Stimulated activated CD8-positive, alpha-beta memory T cell treated with anti-CD3 and anti-CD28 coated beads, Interleukin-7, amount 100 ng/mL, for 4 hours (primary cell): ENCODE results near the gene ZFPM1.
"Not testable (repeated sequence)": the region's sequence is repeated elsewhere in the genome, so short reads cannot be mapped to it uniquely, and the experiment has no call there.

Experiments
- DNase-seq, 2 donors: peaks; one replicate each; pipeline ENCODE4 v3.0.0-alpha.2; 2020; ENCODE audit warnings: low read depth in 2 of 2

ZFPM1 gene

GRCh38 chr16:88464447-88465318 is 11.6 kb downstream of the ZFPM1 start:
- DNase-seq, result no peak

GRCh38 chr16:88465387-88465983 is 12.4 kb downstream of the ZFPM1 start:
- no peak for DNase-seq

DNA sequence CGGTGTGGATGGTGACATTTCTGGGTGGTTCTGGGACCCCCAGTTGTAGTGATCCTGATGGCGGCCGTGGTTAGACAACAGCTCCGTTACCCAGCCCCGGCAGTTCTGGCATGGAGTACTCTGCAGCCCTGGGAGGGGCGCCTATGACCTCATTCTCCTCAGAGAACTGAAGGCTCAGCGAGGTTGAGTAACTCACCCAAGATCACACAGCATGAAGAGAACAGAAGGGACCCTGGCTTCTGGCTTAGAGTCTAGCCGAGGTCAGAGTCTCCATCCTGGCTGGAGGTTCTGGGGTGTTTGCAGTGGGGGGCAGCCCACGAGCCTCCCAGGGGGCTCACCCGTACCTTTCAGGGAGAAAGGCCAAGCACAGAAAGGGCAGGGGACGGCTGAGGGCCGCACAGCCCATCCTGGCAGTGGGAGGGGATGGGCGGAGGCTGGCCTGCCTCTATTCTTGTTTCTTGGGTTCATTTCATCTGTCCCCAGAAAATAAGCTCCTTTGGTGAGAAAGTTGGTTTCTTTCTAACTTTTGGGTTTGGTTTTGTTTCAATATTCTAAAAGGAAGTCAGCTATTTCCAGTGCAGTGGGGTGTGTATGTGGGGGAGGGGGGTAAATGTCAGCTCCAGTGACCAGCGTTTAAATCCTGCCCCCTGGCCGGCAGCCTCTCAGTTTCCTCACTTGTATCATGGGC is 13.2 kb downstream of the ZFPM1 start:
- no peak for DNase-seq

GRCh38 chr16:88466949-88467348 is 13.9 kb downstream of the ZFPM1 start:
- DNase-seq, result no peak

- DNase-seq, result no peak
These were observed 14.5 kb downstream of the ZFPM1 start for GRCh38 chr16:88467541-88467944.

GRCh38 chr16:88468275-88469129 is 15.4 kb downstream of the ZFPM1 start:
- DNase-seq, result no peak

- peak; percentile 23 to 47 for DNase-seq
These were observed 16.7 kb downstream of the ZFPM1 start for GRCh38 chr16:88469615-88470395.

DNA sequence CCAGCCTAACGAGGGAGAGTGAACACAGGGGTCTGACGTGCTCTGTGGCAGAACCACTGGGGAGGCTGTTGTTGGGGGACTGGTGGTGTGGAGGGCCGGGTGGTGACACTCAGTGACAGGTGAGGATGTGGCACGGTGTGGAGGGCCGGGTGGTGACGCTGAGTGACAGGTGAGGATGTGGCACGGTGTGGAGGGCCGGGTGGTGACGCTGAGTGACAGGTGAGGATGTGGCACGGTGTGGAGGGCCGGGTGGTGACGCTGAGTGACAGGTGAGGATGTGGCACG is 17.3 kb downstream of the ZFPM1 start:
- DNase-seq, result not testable (repeated sequence)

GRCh38 chr16:88470696-88471095 is 17.6 kb downstream of the ZFPM1 start:
- not testable (repeated sequence) for DNase-seq

- no peak for DNase-seq
These were observed 18.0 kb downstream of the ZFPM1 start for GRCh38 chr16:88471115-88471514.

- DNase-seq, result no peak
These were observed 18.5 kb downstream of the ZFPM1 start for GRCh38 chr16:88471575-88471974.

- no peak for DNase-seq
These were observed 19.0 kb downstream of the ZFPM1 start for GRCh38 chr16:88472069-88472468.

DNA sequence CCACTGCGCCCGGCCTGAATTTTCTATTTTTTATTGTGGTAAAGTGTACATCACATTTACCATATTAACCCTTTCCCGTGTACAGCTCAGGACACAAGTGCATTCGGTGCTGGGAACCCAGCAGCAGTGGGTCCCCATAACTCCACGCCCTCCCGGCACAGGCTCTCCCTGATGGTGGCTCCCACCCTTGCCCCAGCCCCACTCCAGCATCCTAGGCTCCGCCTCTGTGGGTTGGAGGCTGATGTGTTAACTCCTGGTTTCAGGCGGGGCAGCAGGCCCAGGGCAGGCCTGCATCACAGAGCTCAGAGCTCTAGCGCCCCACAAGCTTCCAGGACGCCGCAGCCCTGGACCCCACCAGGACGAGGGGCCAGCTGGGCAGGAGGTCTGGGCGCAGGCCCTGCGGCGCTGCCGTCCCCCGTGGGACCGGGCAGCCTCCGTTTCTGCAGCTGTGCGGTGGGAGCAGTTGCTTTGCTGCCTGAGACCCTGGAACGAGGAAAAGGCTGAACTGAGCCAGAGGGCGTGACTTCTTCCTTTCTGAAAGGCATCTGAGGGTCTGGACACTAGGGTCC is 19.6 kb downstream of the ZFPM1 start:
- no peak for DNase-seq

GRCh38 chr16:88473666-88474534 is 20.8 kb downstream of the ZFPM1 start:
- no peak for DNase-seq

- no peak for DNase-seq
These were observed 22.0 kb downstream of the ZFPM1 start for GRCh38 chr16:88475037-88475436.

DNA sequence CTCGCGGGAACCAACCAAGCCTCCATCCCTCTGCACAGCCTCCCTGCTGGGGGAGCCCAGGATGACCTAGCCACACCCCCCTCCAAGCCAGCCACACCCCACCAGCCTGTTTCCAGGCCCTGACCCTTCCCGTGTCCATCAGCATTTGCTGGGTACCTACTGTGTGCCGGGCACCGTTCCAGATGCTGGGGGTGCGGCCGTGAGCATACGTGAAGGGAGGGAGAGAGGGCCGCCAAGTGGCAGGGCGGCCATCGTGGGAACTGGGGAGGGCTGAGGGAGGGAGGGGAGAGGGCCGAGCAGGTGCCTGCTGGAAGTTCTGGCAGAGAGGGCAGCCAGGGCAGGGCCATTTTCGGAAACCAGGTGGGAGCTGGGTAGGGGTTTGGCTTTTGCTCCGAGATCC is 23.1 kb downstream of the ZFPM1 start:
- no peak for DNase-seq

GRCh38 chr16:88476817-88477397 is 23.8 kb downstream of the ZFPM1 start:
- no peak for DNase-seq

- peak in 1 of 2 donors; percentile 38 for DNase-seq
These were observed 24.8 kb downstream of the ZFPM1 start for GRCh38 chr16:88477631-88478519.
